Testis (tissue), 2 donors: ENCODE data around the gene FYN.

Experiments
- POLR2A ChIP-seq: fragments of 450-650 bp; IDR thresholded peaks from one replicate; pipeline ENCODE4 v1.6.1; 2017; ENCODE audit warnings: antibody characterized with exemption, mild to moderate bottlenecking, moderate library complexity
- TF ChIP-seq, protein P1 (sequence below), 3 experiments: fragments of 450-650 bp in 2 of 3; fragments of 200-600 bp in 1 of 3; sonication (generic) in 1 of 3; IDR thresholded peaks; one replicate each; pipeline ENCODE4 v1.5.1; 2016 to 2019; ENCODE audit warnings: antibody characterized with exemption in 3 of 3, mild to moderate bottlenecking in 2 of 3, moderate library complexity in 1 of 3

- TF ChIP-seq, protein P1, sequence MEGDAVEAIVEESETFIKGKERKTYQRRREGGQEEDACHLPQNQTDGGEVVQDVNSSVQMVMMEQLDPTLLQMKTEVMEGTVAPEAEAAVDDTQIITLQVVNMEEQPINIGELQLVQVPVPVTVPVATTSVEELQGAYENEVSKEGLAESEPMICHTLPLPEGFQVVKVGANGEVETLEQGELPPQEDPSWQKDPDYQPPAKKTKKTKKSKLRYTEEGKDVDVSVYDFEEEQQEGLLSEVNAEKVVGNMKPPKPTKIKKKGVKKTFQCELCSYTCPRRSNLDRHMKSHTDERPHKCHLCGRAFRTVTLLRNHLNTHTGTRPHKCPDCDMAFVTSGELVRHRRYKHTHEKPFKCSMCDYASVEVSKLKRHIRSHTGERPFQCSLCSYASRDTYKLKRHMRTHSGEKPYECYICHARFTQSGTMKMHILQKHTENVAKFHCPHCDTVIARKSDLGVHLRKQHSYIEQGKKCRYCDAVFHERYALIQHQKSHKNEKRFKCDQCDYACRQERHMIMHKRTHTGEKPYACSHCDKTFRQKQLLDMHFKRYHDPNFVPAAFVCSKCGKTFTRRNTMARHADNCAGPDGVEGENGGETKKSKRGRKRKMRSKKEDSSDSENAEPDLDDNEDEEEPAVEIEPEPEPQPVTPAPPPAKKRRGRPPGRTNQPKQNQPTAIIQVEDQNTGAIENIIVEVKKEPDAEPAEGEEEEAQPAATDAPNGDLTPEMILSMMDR (IDR thresholded peaks at IDR 0.05), result no peak
- no peak for TF ChIP-seq POLR2A
Measured at GRCh38 chr6:111709201-111709600, 164.1 kb downstream of the FYN start.
